Testis (tissue), 2 donors: ENCODE results near the gene ADAMTSL2.

Experiments
- CTCF ChIP-seq, 3 experiments: fragments of 450-650 bp in 2 of 3; fragments of 200-600 bp in 1 of 3; sonication (generic) in 1 of 3; IDR thresholded peaks; one replicate each; pipeline ENCODE4 v1.5.1; 2016 to 2019; ENCODE audit warnings: antibody characterized with exemption in 3 of 3, mild to moderate bottlenecking in 2 of 3, moderate library complexity in 1 of 3
- POLR2A ChIP-seq: fragments of 450-650 bp; IDR thresholded peaks from one replicate; pipeline ENCODE4 v1.6.1; 2017; ENCODE audit warnings: antibody characterized with exemption, mild to moderate bottlenecking, moderate library complexity

- TF ChIP-seq POLR2A (no peak), CTCF (IDR thresholded peaks at IDR 0.05) (no peak)
Measured at GRCh38 chr9:133580419-133580738, 45.9 kb downstream of the ADAMTSL2 start.
